ENCODE data around the gene ZNF618.

Gene ZNF618

GRCh38 chr9:113949571-113950078, 73.5 kb downstream of the ZNF618 start:
- ChIA-PET CTCF (interaction anchor here (1.0 kb wide), 1 partner anchor 72 kb away, joined by 3 read pairs; no protein-coding TSS in a partner anchor), POLR2A (no interaction called here)
- no peak for DNase-seq (ENCODE audit: low read depth, low spot score)
- no peak for TF ChIP-seq CTCF (IDR thresholded peaks at IDR 0.05; ENCODE audit: insufficient read depth, low read length, missing control alignments)
- no peak overlapping the region for H3K4me3 ChIP-seq (ENCODE audit: low read depth, low read length)

- CTCF ChIA-PET, result interaction anchor here (1.0 to 1.3 kb wide), 2 partner anchors 13 to 73 kb away, joined by 3 read pairs; no protein-coding TSS in a partner anchor
- POLR2A ChIA-PET, result no interaction called here
- no peak for DNase-seq (ENCODE audit: low read depth, low spot score)
- no peak for TF ChIP-seq CTCF (IDR thresholded peaks at IDR 0.05; ENCODE audit: insufficient read depth, low read length, missing control alignments)
- H3K4me3 ChIP-seq (ENCODE audit: low read depth, low read length), result no peak overlapping the region
Measured at GRCh38 chr9:113950195-113951031, 74.3 kb downstream of the ZNF618 start.

- ChIA-PET POLR2A (no interaction called here), CTCF (interaction anchor here (1.3 kb wide), 1 partner anchor 12 kb away, joined by 3 read pairs; no protein-coding TSS in a partner anchor)
- H3K4me3 ChIP-seq (ENCODE audit: low read depth, low read length), result no peak overlapping the region
- DNase-seq (ENCODE audit: low read depth, low spot score), result no peak
- no peak for TF ChIP-seq CTCF (IDR thresholded peaks at IDR 0.05; ENCODE audit: insufficient read depth, low read length, missing control alignments)
Measured at GRCh38 chr9:113951032-113951372, 74.9 kb downstream of the ZNF618 start.

GRCh38 chr9:113952676-113953075, 76.6 kb downstream of the ZNF618 start:
- CTCF ChIA-PET, result interaction anchor here (1.1 to 1.2 kb wide), 2 partner anchors 11 to 15 kb away, joined by 3 to 5 read pairs; no protein-coding TSS in a partner anchor
- DNase-seq (ENCODE audit: low read depth, low spot score), result no peak
- no peak for TF ChIP-seq CTCF (IDR thresholded peaks at IDR 0.05; ENCODE audit: insufficient read depth, low read length, missing control alignments)
- POLR2A ChIA-PET, result no interaction called here
- H3K4me3 ChIP-seq (ENCODE audit: low read depth, low read length), result no peak overlapping the region

GRCh38 chr9:113953531-113953930, 77.4 kb downstream of the ZNF618 start:
- TF ChIP-seq CTCF (IDR thresholded peaks at IDR 0.05; ENCODE audit: insufficient read depth, low read length, missing control alignments), result no peak
- DNase-seq (ENCODE audit: low read depth, low spot score), result no peak
- no peak overlapping the region for H3K4me3 ChIP-seq (ENCODE audit: low read depth, low read length)
- POLR2A ChIA-PET, result no interaction called here
- CTCF ChIA-PET, result no interaction called here

- no peak for TF ChIP-seq CTCF (IDR thresholded peaks at IDR 0.05; ENCODE audit: insufficient read depth, low read length, missing control alignments)
- POLR2A ChIA-PET, result no interaction called here
- CTCF ChIA-PET, result interaction anchor here (1.3 to 1.9 kb wide), 3 partner anchors 10 to 337 kb away, joined by 3 to 10 read pairs (median 4); no protein-coding TSS in a partner anchor
- H3K4me3 ChIP-seq (ENCODE audit: low read depth, low read length), result no peak overlapping the region
- DNase-seq (ENCODE audit: low read depth, low spot score), result no peak
Measured at GRCh38 chr9:113954591-113954990, 78.5 kb downstream of the ZNF618 start.
